Measurements from ENCODE around the gene SMTN. TPM values are rescaled to one million over a fixed set of nuclear protein-coding genes. Genes with fewer than 3 reads are reported as not detected.

Gene SMTN
- total and polyA plus RNA-seq, 8 donors: 71.0 to 99.7 (median 88.2) TPM

DNA sequence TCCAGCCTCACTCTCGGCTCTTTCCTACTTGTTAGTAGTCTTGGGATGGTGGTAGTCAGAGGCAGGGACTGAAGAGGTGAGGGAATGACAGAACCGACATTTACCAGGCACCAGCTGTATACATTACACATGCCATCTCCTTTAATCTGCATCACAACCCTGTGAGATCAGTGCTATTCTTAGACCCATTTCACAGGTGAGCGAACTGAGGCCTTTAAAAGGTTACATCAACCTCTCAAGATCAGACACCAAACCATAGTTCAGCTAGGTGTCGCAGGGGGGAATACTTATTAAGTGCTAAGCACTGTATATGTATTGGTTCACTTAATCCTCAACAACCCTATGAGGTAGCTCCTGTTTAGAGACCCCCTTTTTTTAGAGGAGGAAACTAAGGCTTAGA is 53.6 kb downstream of the SMTN start:
- H3K27me3 ChIP-seq: peaks cover 0 to 6% of the 10 kb centered on the region in 2 donors
- no peak for DNase-seq
- intact Hi-C loops (cut with DNase I): no loop called here
- TF ChIP-seq, protein P1, sequence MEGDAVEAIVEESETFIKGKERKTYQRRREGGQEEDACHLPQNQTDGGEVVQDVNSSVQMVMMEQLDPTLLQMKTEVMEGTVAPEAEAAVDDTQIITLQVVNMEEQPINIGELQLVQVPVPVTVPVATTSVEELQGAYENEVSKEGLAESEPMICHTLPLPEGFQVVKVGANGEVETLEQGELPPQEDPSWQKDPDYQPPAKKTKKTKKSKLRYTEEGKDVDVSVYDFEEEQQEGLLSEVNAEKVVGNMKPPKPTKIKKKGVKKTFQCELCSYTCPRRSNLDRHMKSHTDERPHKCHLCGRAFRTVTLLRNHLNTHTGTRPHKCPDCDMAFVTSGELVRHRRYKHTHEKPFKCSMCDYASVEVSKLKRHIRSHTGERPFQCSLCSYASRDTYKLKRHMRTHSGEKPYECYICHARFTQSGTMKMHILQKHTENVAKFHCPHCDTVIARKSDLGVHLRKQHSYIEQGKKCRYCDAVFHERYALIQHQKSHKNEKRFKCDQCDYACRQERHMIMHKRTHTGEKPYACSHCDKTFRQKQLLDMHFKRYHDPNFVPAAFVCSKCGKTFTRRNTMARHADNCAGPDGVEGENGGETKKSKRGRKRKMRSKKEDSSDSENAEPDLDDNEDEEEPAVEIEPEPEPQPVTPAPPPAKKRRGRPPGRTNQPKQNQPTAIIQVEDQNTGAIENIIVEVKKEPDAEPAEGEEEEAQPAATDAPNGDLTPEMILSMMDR (IDR thresholded peaks at IDR 0.05): no peak
- ATAC-seq: no peak
- no peaks in the 10 kb centered on the region for H3K4me1 ChIP-seq
- H3K36me3 ChIP-seq: peaks cover 0 to 4% of the 10 kb centered on the region in 2 donors
- H3K27ac ChIP-seq: no peak overlapping the region
- no peaks in the 10 kb centered on the region for H3K9me3 ChIP-seq
- no peak overlapping the region for H3K4me3 ChIP-seq

DNA sequence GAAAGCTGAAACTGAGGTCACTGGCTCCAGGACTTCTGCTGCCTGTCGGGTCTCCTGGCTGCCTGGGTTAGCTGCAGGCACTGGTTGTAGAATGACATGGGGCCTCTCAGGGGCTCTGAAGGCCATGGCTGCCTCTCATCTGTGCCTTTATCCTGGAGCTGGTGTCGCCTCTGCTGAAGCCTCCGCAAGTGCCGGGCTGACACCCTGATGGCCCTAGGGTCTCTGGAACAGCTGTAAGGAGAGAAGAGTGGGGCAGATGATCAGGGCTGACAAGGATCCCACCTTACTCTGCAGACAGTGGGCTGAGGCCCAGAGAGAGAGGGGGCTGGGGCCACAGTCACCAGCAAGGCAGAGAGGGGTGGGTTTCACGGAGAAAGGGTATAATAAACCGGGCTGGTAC is 54.6 kb downstream of the SMTN start:
- DNase-seq: no peak
- TF ChIP-seq, protein P1 (IDR thresholded peaks at IDR 0.05): no peak
- no peak for ATAC-seq
- Histone ChIP-seq H3K9me3 (no peaks in the 10 kb centered on the region), H3K36me3 (peaks cover 0 to 4% of the 10 kb centered on the region in 2 donors), H3K27me3 (peaks cover 0 to 16% of the 10 kb centered on the region in 2 donors), H3K4me1 (no peaks in the 10 kb centered on the region), H3K4me3 (no peak overlapping the region), H3K27ac (no peak overlapping the region)
- intact Hi-C loops (cut with DNase I): no loop called here

DNA sequence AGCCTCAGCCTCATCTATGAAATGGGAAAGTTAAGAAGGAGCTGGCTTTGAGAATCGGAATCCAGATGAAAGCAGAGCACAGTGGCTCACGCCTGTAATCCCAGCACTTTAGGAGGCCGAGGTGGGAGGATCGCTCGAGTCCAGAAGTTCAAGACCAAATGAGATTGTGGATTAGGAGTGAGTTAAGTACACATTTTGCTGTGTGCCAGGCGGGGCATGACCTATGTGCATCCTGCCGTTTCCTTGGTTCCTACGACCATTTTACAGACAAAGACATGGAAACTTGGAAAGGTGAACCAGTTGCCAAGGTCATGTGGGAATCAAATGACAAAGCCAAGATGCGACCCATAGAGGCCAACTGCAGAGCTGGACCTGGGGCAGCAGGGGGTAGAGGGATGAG is 55.0 kb downstream of the SMTN start:
- DNase-seq: no peak
- H3K27me3 ChIP-seq: peaks cover 0 to 16% of the 10 kb centered on the region in 2 donors
- no peaks in the 10 kb centered on the region for H3K4me1 ChIP-seq
- intact Hi-C loops (cut with DNase I): no loop called here
- no peak overlapping the region for H3K27ac ChIP-seq
- TF ChIP-seq, protein P1 (IDR thresholded peaks at IDR 0.05): no peak
- no peak overlapping the region for H3K4me3 ChIP-seq
- ATAC-seq: no peak
- peaks cover 0 to 4% of the 10 kb centered on the region in 2 donors for H3K36me3 ChIP-seq
- H3K9me3 ChIP-seq: no peaks in the 10 kb centered on the region

DNA sequence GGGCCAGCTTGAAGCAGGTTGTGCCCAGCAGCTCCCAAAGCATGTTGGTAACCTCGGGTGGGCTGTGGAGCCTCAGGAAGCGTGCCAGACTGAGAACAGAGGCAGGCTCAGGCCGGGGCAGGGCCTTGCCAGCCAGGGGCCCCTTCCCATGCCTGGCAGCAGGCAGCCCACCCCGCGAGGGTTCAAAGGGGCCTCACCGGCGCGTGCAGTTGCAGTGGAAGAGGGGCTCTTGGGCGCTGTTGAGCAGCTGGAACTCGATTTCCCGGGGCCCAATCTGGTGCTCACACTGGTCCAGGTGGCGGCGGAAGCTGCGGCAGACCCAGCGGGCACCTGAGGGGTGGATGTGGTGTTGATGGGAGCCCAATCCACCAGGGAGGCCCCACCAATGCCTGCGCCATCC is 55.6 kb downstream of the SMTN start:
- no peaks in the 10 kb centered on the region for H3K4me1 ChIP-seq
- peaks cover 0 to 16% of the 10 kb centered on the region in 2 donors for H3K27me3 ChIP-seq
- ATAC-seq (no peak), DNase-seq (no peak)
- no peak overlapping the region for H3K27ac ChIP-seq
- H3K4me3 ChIP-seq: no peak overlapping the region
- peaks cover 0 to 4% of the 10 kb centered on the region in 2 donors for H3K36me3 ChIP-seq
- no peaks in the 10 kb centered on the region for H3K9me3 ChIP-seq
- TF ChIP-seq, protein P1 (IDR thresholded peaks at IDR 0.05): no peak
- intact Hi-C loops (cut with DNase I): no loop called here

DNA sequence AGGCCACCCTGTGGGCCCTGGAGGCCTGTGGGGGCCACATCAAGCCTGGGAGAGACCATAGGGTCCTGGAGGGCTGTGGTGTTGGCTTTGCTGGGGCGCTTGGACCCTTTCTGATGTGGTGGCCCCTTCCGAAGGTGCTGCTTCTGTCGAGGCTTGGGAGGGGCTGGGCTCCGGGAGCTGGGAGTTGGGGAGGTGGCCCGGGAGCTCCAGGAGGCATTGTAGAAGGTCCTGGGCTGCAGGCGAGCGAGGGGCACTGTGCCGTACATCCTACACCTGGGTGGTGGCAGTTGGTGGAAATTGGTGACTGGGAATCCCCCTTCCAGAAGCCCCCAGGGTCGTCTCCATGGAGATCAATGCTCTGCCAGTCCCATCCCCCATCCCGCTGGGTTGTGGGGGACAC is 56.6 kb downstream of the SMTN start:
- TF ChIP-seq, protein P1 (IDR thresholded peaks at IDR 0.05): no peak
- Histone ChIP-seq H3K27me3 (peaks cover 0 to 16% of the 10 kb centered on the region in 2 donors), H3K27ac (no peak overlapping the region), H3K9me3 (no peaks in the 10 kb centered on the region), H3K4me3 (no peak overlapping the region), H3K36me3 (peaks cover 0 to 4% of the 10 kb centered on the region in 2 donors), H3K4me1 (no peaks in the 10 kb centered on the region)
- ATAC-seq (no peak), DNase-seq (no peak)
- intact Hi-C loops (cut with DNase I): no loop called here

Measured in left lung (tissue), 10 donors.